Brain microvascular endothelial cell (primary cell): Measurements from ENCODE around the gene GMIP.

Experiments
- DNase-seq: peaks from one replicate; pipeline ENCODE4 v3.0.0-alpha.2; 2020
- H3K27ac ChIP-seq: fragments of 250-450 bp; sonication (Bioruptor Pico); 2 replicates; pipeline ENCODE4 v1.5.1; 2020; ENCODE audit warnings: mild to moderate bottlenecking, moderate library complexity
- H3K27me3 ChIP-seq: fragments of 250-450 bp; sonication (Bioruptor Pico); replicated peaks from 2 replicates; pipeline ENCODE4 v1.5.1; 2020; ENCODE audit warnings: mild to moderate bottlenecking
- H3K36me3 ChIP-seq: fragments of 250-450 bp; sonication (Bioruptor Pico); replicated peaks from 2 replicates; pipeline ENCODE4 v1.5.1; 2020; ENCODE audit warnings: mild to moderate bottlenecking
- H3K4me3 ChIP-seq: 2 replicates; pipeline ENCODE4 v1.5.1; 2011; ENCODE audit warnings: low read depth, mild to moderate bottlenecking, control low read depth, low read length, moderate library complexity
- CTCF ChIP-seq: IDR thresholded peaks from 2 replicates; pipeline ENCODE4 v1.5.1; 2011; ENCODE audit warnings: low read depth, mild to moderate bottlenecking, moderate library complexity, low read length, control low read depth, inconsistent platforms; ENCODE audit errors: missing control alignments
- in situ Hi-C: cut with HindIII; loops from 2 replicates; pipeline ENCODE4 v1.10.0; 2017; ENCODE audit warnings: low sequenced_read_pairs, low pct_ligation_motif_present

Gene GMIP

GRCh38 chr19:19651076-19651475, 7.6 kb upstream of the GMIP start:
- in situ Hi-C loops, result no loop called here
- no peak for DNase-seq
- Histone ChIP-seq H3K27me3 (no peaks in the 10 kb centered on the region), H3K27ac (no peak overlapping the region), H3K36me3 (peaks cover 79% of the 10 kb centered on the region), H3K4me3 (no peak overlapping the region)
- TF ChIP-seq CTCF, result no peak

- Histone ChIP-seq H3K27ac (no peak overlapping the region), H3K36me3 (peaks cover 75% of the 10 kb centered on the region), H3K4me3 (no peak overlapping the region), H3K27me3 (no peaks in the 10 kb centered on the region)
- no peak for DNase-seq
- in situ Hi-C loops, result no loop called here
- no peak for TF ChIP-seq CTCF
Measured at GRCh38 chr19:19650331-19650730, 6.9 kb upstream of the GMIP start.

GRCh38 chr19:19649580-19649995, 6.1 kb upstream of the GMIP start:
- peaks cover 67% of the 10 kb centered on the region for H3K36me3 ChIP-seq
- no peak for TF ChIP-seq CTCF
- no peak overlapping the region for H3K4me3 ChIP-seq
- H3K27ac ChIP-seq, result no peak overlapping the region
- H3K27me3 ChIP-seq, result no peaks in the 10 kb centered on the region
- no peak for DNase-seq
- in situ Hi-C loops, result no loop called here

- in situ Hi-C loops, result no loop called here
- TF ChIP-seq CTCF, result no peak
- H3K4me3 ChIP-seq, result no peak overlapping the region
- H3K36me3 ChIP-seq, result peaks cover 63% of the 10 kb centered on the region
- no peak for DNase-seq
- no peak overlapping the region for H3K27ac ChIP-seq
- no peaks in the 10 kb centered on the region for H3K27me3 ChIP-seq
Measured at GRCh38 chr19:19649155-19649554, 5.7 kb upstream of the GMIP start.

- no peak for DNase-seq
- Histone ChIP-seq H3K4me3 (no peak overlapping the region), H3K27ac (no peak overlapping the region), H3K36me3 (peaks cover 45% of the 10 kb centered on the region), H3K27me3 (no peaks in the 10 kb centered on the region)
- in situ Hi-C loops, result no loop called here
- TF ChIP-seq CTCF, result no peak
Measured at GRCh38 chr19:19647037-19647835, 3.8 kb upstream of the GMIP start.
